ENCODE measurements around the gene PTPRJ. TPM values are rescaled to one million over a fixed set of nuclear protein-coding genes. Genes with fewer than 3 reads are reported as not detected.
"Not testable (repeated sequence)": the region's sequence is repeated elsewhere in the genome, so short reads cannot be mapped to it uniquely, and the experiment has no call there.

The PTPRJ gene
- total RNA-seq, 1 donor: 10.9 TPM

GRCh38 chr11:48177661-48178060 is 197.3 kb downstream of the PTPRJ start:
- H3K9me3 ChIP-seq (ENCODE audit: low read depth, low read length): no peaks in the 10 kb centered on the region
- no peak for TF ChIP-seq CTCF (IDR thresholded peaks at IDR 0.05; ENCODE audit: extremely low read depth, low read depth, low read length)
- H3K36me3 ChIP-seq (ENCODE audit: insufficient read depth, low read length): no peaks in the 10 kb centered on the region
- no peaks in the 10 kb centered on the region for H3K27me3 ChIP-seq (ENCODE audit: insufficient read depth, low read length)
- H3K4me3 ChIP-seq (ENCODE audit: insufficient read depth, low read length): no peak overlapping the region
- H3K27ac ChIP-seq (ENCODE audit: low read depth, low read length): no peak overlapping the region
- DNase-seq (ENCODE audit: insufficient read length, low spot score, missing footprints): no peak
- H4K20me1 ChIP-seq (ENCODE audit: insufficient read depth, low read length): no peaks in the 10 kb centered on the region
- peaks cover 6% of the 10 kb centered on the region for H3K4me1 ChIP-seq (ENCODE audit: insufficient read depth, low read length)
- no peak overlapping the region for H3K4me2 ChIP-seq (ENCODE audit: insufficient read depth, low read length)
- no peak overlapping the region for H2AFZ ChIP-seq (ENCODE audit: low read length)
- no peaks in the 10 kb centered on the region for H3K79me2 ChIP-seq (ENCODE audit: insufficient read depth, low read length)

- Histone ChIP-seq H3K27me3 (ENCODE audit: insufficient read depth, low read length) (no peaks in the 10 kb centered on the region), H3K4me2 (ENCODE audit: insufficient read depth, low read length) (no peak overlapping the region), H3K36me3 (ENCODE audit: insufficient read depth, low read length) (no peaks in the 10 kb centered on the region), H3K79me2 (ENCODE audit: insufficient read depth, low read length) (no peaks in the 10 kb centered on the region), H4K20me1 (ENCODE audit: insufficient read depth, low read length) (no peaks in the 10 kb centered on the region), H3K4me3 (ENCODE audit: insufficient read depth, low read length) (no peak overlapping the region), H2AFZ (ENCODE audit: low read length) (no peak overlapping the region), H3K9me3 (ENCODE audit: low read depth, low read length) (no peaks in the 10 kb centered on the region), H3K27ac (ENCODE audit: low read depth, low read length) (no peak overlapping the region), H3K4me1 (ENCODE audit: insufficient read depth, low read length) (no peaks in the 10 kb centered on the region)
- DNase-seq (ENCODE audit: insufficient read length, low spot score, missing footprints): no peak
- TF ChIP-seq CTCF (IDR thresholded peaks at IDR 0.05; ENCODE audit: extremely low read depth, low read depth, low read length): no peak
These were observed 200.3 kb downstream of the PTPRJ start for GRCh38 chr11:48180627-48181026.

- Histone ChIP-seq H3K4me1 (ENCODE audit: insufficient read depth, low read length) (no peaks in the 10 kb centered on the region), H3K79me2 (ENCODE audit: insufficient read depth, low read length) (no peaks in the 10 kb centered on the region), H4K20me1 (ENCODE audit: insufficient read depth, low read length) (no peaks in the 10 kb centered on the region), H2AFZ (ENCODE audit: low read length) (no peak overlapping the region), H3K27ac (ENCODE audit: low read depth, low read length) (no peak overlapping the region), H3K4me3 (ENCODE audit: insufficient read depth, low read length) (no peak overlapping the region), H3K36me3 (ENCODE audit: insufficient read depth, low read length) (no peaks in the 10 kb centered on the region), H3K27me3 (ENCODE audit: insufficient read depth, low read length) (no peaks in the 10 kb centered on the region), H3K4me2 (ENCODE audit: insufficient read depth, low read length) (no peak overlapping the region), H3K9me3 (ENCODE audit: low read depth, low read length) (no peaks in the 10 kb centered on the region)
- no peak for TF ChIP-seq CTCF (IDR thresholded peaks at IDR 0.05; ENCODE audit: extremely low read depth, low read depth, low read length)
- no peak for DNase-seq (ENCODE audit: insufficient read length, low spot score, missing footprints)
These were observed 202.6 kb downstream of the PTPRJ start for GRCh38 chr11:48182860-48183526.

GRCh38 chr11:48184452-48184851 is 204.1 kb downstream of the PTPRJ start:
- DNase-seq (ENCODE audit: insufficient read length, low spot score, missing footprints): no peak
- H3K4me1 ChIP-seq (ENCODE audit: insufficient read depth, low read length): no peaks in the 10 kb centered on the region

GRCh38 chr11:48190906-48191654 is 210.7 kb downstream of the PTPRJ start:
- not testable (repeated sequence) for H3K4me1 ChIP-seq (ENCODE audit: insufficient read depth, low read length); H4K20me1 ChIP-seq (ENCODE audit: insufficient read depth, low read length); H3K79me2 ChIP-seq (ENCODE audit: insufficient read depth, low read length); H3K27me3 ChIP-seq (ENCODE audit: insufficient read depth, low read length); H3K36me3 ChIP-seq (ENCODE audit: insufficient read depth, low read length); H3K4me3 ChIP-seq (ENCODE audit: insufficient read depth, low read length); H3K4me2 ChIP-seq (ENCODE audit: insufficient read depth, low read length); DNase-seq (ENCODE audit: insufficient read length, low spot score, missing footprints); H2AFZ ChIP-seq (ENCODE audit: low read length); H3K27ac ChIP-seq (ENCODE audit: low read depth, low read length); H3K9me3 ChIP-seq (ENCODE audit: low read depth, low read length)

More at GRCh38 chr11:48184452-48184851, 204.1 kb downstream of the PTPRJ start:
- H3K27ac ChIP-seq (ENCODE audit: low read depth, low read length): no peak overlapping the region
- no peak for TF ChIP-seq CTCF (IDR thresholded peaks at IDR 0.05; ENCODE audit: extremely low read depth, low read depth, low read length)
- H2AFZ ChIP-seq (ENCODE audit: low read length): no peak overlapping the region
- H3K36me3 ChIP-seq (ENCODE audit: insufficient read depth, low read length): no peaks in the 10 kb centered on the region
- H3K27me3 ChIP-seq (ENCODE audit: insufficient read depth, low read length): no peaks in the 10 kb centered on the region
- no peak overlapping the region for H3K4me3 ChIP-seq (ENCODE audit: insufficient read depth, low read length)
- no peak overlapping the region for H3K4me2 ChIP-seq (ENCODE audit: insufficient read depth, low read length)
- H4K20me1 ChIP-seq (ENCODE audit: insufficient read depth, low read length): no peaks in the 10 kb centered on the region
- H3K9me3 ChIP-seq (ENCODE audit: low read depth, low read length): no peaks in the 10 kb centered on the region
- no peaks in the 10 kb centered on the region for H3K79me2 ChIP-seq (ENCODE audit: insufficient read depth, low read length)
